ENCODE measurements around the gene ZNF117. TPM values are rescaled to one million over a fixed set of nuclear protein-coding genes. Genes with fewer than 3 reads are reported as not detected.

Gene ZNF117
- total RNA-seq, 1 experiment from 2014 or later = 0.74 TPM

Small RNA genes within 50 kb of the gene (small RNA-seq; reads per million reads assigned to genes)
- not detected for gene RNU6-1229P

Other genes with a start within 250 kb of the ZNF117 start
- 2.6 and 5.3 TPM in 2 replicates for gene ZNF138, start 196.6 kb downstream of the ZNF117 start, total RNA-seq (2014; rRNA removed; shearing (Covaris generic))
- gene ZNF273, start 87.8 kb downstream of the ZNF117 start, total RNA-seq (2014; rRNA removed; shearing (Covaris generic)) = 1.5 and 3.2 TPM in 2 replicates
- gene ERV3-1, start 15.7 kb upstream of the ZNF117 start, total RNA-seq (2014; rRNA removed; shearing (Covaris generic)) = 2.9 and 5.8 TPM in 2 replicates